ENCODE data around the gene A2M.
"Not testable (repeated sequence)": the region's sequence is repeated elsewhere in the genome, so short reads cannot be mapped to it uniquely, and the experiment has no call there.

A2M gene

DNA sequence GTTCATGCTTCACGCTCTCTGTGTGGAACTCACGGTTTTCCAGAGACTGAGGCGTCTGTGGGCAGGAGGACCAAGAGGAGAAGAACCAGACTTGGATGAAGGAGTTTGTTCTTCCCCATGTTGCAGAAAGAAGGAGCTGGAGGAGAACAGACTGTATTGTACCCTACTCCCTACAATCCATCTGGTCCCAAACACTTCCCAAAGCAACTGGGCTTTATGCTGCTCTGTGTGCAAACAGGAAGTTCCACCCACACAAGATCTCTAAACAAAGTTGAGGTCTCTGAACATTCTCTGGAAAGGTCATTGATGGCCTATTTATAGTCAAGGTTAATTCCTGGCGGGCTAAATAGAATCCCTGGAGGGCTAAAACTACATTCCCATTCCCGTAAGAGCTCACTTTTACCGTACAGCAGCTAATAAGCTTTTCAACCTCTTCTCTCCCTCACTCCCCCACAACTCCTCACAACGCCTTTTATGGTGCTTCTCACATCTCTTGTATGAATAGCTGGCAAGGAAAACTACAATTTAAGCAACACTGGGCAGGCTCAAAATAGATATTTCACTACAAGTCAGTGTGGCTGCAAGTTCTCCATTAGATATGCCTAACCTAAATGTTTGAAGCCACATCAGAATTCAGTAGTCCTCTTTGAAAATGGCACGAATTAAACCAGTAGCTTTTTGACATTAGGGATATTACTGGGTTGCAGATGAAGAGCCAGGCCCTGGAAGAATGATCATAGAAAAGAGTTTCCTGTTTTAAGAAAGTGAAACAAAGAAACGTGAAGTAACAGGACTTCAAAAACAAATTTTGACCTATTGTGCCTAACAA, at the start of gene A2M:
A2M (minus strand) TSS at position 189 of the 829 bp plus-strand sequence; CDS start at position 119, 70 bp downstream.
- no peak for DNase-seq (ENCODE audit: low read depth in 2 of 2)

DNA sequence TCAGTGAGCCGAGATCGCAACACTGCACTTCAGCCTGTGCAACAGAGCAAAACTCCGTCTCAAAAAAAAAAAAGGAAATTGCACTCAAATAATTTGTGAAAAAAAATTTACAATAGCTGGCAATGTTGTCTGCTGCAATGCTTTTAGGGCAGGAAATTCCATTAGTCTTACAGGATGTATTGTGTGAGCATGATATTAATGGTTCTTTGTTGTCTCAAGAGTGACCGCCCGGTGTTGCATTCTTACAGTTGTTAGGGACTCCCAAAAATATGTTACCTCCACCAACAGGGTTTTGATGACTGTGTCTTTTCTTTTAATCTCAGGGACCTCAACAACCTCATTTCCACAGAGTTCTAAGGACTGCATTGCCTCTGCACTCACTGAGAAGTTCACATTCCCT, 47.7 kb upstream of the A2M start:
- DNase-seq (ENCODE audit: low read depth in 2 of 2) = no peak

DNA sequence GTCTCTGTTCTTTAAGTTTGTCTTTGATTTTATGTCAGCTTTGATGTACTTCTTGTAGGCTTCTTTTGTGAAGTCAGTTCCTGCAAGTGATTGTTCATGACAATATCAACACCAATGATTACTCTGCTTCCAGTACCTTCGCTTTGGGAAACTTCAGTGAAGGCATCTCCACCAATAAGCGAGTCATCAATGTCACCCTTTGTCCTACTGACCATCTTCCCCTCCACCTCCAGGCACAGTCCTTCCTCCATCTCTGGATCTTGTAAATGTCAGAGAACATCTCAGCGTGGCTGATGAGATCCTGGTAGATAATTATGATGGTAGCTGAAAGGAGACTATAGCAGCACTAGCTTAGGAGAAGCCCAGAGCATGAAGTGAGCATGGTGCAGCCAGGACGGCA, 40.4 kb upstream of the A2M start:
- no peak for DNase-seq (ENCODE audit: low read depth in 2 of 2)

DNA sequence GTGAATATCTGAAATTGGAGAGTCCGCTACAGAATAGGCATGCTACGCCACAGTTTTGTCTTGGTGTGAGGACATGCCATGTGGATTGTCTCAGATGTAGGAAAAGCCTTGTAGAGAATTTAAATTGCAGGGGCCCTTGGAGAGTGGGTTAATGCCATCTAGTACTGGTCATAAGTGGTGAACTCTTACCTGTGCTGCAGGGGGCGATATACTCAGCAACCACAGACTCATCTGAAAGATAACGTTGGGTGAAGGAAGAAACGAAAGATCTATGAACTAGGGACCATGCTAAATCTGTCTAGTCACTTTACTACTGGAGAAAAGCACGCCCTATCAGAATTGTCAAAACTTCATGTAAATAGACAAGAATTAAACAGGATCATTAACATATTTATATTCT, 33.7 kb upstream of the A2M start:
- no peak for DNase-seq (ENCODE audit: low read depth in 2 of 2)

DNA sequence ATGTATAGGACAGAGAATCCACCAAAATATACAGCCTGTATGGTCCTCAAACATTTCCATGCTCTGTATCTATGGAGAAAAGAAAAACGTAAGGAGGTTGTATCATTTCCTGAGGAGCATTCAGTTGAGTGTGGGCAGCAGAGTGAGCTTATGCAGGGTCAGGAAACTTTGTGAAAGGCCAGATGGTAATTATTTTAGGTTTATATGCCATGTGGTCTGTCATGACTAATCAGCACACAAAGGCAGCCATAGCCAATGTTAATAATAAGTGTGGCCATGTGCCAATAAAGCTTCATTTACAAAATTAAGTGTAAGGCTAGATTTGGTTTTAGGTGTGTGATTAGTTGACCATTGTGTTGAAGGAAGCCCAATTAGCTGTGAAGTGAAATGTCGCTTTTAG, 33.2 kb upstream of the A2M start:
- DNase-seq (ENCODE audit: low read depth in 2 of 2) = no peak

DNA sequence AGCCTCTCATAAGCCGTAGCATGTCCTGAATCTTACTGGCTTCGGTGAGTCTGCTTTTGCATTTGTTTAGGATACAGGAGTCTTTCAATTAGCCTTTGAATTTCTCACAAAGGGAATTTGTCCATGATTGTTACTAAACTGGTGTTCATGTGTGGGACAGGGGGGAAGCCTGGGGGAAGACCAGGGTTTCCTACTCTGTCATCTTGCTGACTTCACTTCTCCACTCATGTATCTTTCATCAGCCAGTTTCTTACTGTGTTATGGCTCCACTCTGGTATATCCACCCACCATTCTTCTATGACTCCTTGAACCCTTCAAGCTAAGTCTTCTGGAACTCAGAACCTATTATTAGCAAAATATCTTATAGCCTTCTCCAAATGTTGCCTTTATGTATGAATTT, 31.7 kb upstream of the A2M start:
- no peak for DNase-seq (ENCODE audit: low read depth in 2 of 2)

DNA sequence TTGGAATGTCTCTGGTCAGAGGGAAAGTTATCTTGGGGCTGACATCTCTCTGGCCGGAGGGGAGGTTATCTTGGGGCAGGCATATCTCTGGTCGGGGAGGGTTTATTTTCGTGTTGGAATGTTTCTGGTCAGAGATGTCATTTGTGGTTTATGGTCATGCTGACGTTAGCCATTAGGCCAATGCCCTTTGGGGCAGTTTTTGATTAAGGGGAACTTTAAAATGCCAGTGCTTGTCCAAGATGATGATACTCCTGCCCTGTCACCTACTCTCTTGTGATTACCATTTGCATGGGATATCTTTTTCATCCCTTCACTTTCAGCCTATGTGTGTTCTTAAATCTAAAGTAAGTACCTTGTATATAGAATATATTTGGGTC, 29.0 kb upstream of the A2M start:
- no peak for DNase-seq (ENCODE audit: low read depth in 2 of 2)

DNA sequence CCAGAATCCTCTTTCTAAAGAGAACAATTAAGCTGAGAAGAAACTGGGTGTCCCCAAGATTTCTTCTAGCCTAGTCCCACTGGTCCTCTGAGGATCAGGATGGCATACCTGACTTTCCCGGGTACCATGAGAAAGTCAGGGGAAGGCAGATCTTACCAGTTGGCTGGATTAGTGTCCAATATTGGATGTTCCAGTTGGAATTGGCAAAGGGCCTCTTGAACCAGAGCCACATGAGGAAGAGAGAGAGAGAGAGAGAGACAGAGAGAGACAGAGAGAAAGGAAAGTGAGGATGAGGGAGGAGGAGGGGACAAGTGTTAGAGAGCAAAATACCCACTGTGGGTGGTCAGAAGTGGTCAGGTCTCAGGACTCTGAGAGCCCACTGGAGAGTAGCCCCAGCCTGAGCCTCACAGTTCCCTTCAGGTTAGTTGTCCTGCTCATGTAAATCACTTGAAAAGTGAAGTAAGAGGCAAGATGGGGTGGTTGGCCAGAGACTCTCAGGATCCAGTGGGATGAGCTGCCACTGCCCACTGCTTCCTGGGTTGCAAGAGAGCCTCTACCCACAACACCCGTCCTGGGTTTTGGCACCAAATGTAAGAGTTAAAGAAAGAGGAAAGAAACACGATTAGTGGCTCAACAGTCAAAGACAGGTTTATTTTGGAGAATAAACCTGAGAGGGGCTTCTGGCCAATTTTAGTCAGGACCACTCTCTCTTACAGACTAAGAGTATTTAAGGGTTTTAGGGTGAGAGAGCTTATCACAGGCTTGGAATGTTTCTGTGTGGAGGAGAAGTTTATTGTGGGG, 28.4 kb upstream of the A2M start:
- no peak for DNase-seq (ENCODE audit: low read depth in 2 of 2)

DNA sequence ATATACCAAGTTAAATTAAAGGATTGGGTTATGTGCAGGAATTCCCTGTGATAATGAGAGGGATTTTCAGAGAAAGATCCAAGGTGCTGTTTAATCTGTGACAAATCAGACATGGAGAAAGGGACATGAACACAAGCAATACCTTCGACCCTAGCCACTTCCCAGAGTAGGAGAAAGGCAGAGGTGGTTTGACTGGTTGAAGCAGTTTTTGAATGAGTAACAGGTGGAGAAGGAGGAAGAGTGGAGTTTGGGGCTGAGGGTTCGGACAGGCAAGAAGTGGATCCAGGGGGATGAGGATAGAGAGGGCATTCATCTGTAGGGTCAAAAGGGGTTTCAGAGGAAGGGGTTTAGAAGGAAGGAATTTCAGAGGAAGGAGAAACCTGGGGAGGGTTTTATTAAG, 27.4 kb upstream of the A2M start:
- no peak for DNase-seq (ENCODE audit: low read depth in 2 of 2)

DNA sequence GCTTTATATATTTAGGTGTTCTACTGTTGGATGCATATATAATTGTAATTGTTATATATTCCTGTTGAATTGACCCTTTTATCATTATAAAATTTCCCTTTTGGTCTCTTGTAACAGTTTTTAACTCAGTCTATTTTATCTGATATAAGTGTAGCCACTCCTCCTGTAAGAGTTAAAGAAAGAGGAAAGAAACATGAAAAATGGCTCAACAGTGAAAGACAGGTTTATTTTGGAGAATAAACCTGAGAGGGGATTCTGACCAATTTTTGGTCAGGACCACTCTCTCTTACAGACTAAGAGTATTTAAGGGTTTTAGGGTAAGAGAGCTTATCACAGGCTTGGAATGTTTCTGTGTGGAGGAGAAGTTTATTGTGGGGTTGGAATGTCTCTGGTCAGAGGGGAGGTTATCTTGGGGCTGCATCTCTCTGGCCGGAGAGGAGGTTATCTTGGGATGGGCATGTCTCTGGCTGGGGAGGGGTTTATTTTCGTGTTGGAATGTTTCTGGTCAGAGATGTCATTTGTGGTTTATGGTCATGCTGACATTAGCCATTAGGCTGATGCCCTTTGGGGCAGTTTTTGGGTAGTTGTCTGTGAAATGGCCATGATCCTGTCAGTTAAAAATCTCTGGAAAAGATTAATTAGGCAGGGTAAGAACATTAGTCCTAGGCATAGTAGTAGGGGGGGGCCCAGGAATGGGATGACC, 24.0 kb upstream of the A2M start:
- DNase-seq (ENCODE audit: low read depth in 2 of 2) = not testable (repeated sequence)

DNA sequence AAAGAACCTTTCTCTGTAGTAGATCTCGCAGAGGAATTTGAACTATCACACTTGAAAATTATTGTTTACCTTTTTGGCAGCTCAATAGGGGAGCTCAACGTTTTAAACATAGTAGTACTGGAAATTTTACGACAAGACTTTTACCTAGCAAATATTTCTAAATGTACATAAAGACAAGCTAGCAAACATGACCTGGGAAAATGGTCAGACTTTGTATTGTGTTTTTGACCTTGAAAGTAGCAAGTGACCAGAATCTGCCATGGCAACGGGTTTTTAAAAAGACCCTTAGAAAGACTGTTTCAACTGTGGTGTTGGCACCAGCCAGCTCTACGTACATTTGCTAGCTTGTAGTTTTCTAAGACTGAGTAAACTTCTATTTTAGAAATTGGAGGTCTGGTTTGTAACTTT, 20.2 kb upstream of the A2M start:
- DNase-seq (ENCODE audit: low read depth in 2 of 2) = no peak

DNA sequence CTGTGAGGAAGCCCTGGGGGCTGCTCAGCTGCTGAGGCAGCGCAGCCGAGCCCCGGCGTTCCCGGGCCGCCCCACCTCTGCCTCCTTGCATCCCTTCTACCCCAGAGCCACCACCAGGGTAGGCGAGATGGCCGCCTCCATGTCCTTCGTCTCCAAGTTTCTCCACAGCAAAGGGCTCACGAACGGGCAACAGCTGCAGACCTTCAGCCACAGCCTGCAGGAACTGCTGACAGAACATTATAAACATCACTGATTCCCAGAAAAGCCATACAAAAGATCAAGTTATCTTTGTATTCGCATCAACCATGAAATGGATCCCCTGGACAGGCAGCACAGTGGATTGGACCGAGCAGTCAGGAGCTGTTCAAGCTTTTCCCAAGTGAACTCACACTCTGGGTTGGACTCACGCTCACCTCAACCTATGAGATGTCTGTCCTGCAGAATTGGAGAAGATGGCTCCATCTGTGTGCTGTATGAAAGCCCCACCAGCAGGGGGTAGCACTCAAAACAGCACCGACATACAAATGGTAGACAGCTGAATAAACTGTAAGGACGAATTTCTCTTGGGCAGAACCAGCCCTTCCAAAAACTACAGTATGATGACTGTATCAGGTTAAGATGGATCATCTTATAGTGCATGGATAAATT, 19.4 kb upstream of the A2M start:
- DNase-seq (ENCODE audit: low read depth in 2 of 2) = peak in 1 of 2 experiments; percentile 11

DNA sequence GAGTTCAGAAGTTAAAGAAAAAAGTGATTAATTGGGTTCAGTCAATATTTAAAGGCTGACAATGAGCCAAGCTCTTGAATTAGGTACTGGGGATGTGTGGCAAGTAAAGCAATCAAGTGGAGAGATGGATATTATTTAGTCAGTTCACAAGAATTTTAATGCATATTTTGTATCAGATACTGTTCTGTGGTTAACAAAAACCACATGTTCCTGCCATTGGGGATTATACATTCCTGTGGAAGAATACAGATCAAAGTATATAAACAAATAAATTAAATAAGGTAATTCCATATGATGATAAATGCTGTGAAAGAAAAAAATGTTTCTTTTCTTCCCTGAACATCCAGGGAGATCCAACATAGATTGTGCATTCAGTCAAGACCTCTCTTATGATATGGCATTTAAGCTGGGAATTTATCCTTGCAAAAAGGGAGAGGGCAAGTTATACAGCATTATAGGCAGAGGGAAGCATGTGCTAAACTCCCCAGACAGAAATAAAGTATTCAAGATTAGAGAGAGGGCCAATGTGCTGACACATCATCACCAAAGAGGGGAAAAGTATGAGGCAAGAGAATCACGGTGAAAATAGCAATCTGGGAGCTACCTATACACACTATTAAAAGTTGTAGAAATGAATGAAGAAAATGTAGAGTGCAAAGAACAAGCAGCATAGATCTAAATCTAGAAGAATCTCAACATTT, 17.6 kb upstream of the A2M start:
- DNase-seq (ENCODE audit: low read depth in 2 of 2) = no peak

DNA sequence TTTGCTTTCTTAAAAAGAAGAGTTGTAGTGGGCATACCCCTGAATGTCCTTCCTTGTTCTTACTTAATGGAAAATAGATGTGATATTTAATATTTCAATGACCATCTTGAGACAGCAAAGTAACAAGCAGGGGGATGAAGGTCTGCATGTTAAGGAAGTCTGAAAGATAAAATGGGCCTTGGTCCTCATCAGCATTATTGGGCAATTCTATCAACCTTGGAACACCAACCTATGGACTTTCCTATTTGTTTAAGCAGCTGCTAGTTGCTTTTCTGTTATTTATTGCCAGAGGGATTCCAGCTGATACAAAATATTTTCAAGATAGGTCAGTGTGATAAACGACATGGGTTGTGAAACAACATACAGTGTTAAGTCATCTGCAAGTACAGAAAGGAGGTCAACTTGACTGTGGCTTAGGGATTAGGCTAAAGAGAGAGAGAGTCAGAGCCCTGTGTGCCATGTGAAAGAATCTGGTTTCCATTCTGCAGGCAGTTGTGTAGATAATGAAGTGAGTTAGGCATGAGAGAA, 16.4 kb upstream of the A2M start:
- DNase-seq (ENCODE audit: low read depth in 2 of 2) = no peak

DNA sequence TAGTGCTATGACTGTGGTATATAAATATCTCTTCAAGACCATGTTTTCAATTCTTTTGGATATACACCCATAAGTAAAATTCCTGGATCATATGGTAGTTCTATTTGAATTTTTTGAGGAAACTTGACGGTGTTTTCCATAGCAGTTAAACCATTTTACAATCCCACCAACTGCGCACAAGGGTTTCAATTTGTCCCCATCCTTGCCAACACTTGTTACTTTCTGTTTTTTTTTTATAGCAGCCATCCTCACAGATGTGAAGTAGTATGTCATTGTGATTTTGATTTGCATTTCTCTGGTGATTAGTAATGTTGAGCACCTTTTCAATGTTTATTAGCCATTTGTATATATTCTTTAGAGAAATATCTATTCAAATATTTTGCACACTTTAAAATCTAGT, 14.5 kb upstream of the A2M start:
- no peak for DNase-seq (ENCODE audit: low read depth in 2 of 2)

DNA sequence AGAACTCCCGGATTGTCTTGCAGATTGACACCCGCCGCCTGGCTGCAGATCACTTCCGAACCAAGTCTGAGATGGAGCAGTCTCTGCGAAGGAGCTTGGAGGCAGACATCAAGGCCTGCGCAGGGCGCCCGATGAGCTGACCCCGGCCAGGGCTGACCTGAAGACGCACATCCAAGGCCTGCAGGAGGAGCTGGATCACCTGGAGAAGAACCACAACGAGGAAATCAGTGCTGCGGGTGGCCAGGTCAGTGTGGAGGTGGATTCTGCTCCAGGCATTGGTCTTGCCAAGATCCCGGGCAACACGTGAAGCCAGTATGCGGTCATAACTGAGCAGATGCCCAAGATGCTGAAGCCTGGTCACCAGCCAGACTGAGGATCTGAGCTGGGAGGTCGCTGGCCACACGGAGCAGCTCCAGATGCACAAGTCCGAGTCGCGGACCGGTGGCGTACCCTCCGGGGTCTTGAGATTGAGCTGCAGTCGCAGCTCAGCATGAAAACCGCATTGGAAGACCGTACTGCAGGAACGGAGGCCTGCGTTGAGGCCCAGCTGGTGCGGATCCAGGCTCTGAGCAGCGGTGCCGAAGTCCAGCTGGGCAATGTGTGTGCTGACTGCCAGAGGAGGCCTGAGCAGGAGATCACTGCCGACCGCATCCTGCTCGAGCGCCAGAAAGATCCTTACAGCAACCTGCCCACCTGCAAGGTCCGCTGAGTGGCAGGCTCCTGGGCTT, 12.4 kb upstream of the A2M start:
- no peak for DNase-seq (ENCODE audit: low read depth in 2 of 2)

DNA sequence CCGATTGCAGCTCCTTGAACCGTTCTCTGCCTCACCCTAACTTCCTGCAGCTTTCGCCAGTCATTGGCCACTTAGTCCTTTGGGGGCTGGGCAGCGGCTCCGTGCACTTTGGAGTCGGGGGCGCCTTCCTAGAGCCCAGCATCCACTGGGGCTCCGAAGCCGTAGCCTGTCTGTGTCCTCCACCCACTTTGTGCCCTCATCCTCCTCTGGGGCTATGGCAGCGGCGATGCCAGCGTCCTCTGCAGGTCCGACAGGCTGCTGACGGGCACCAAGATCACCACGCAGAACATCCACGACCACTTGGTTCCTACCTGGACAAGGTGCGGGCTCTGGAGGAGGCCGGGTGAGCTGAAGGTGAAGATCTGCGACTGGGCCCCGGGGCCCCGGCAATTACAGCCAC, 11.8 kb upstream of the A2M start:
- DNase-seq (ENCODE audit: low read depth in 2 of 2) = no peak

DNA sequence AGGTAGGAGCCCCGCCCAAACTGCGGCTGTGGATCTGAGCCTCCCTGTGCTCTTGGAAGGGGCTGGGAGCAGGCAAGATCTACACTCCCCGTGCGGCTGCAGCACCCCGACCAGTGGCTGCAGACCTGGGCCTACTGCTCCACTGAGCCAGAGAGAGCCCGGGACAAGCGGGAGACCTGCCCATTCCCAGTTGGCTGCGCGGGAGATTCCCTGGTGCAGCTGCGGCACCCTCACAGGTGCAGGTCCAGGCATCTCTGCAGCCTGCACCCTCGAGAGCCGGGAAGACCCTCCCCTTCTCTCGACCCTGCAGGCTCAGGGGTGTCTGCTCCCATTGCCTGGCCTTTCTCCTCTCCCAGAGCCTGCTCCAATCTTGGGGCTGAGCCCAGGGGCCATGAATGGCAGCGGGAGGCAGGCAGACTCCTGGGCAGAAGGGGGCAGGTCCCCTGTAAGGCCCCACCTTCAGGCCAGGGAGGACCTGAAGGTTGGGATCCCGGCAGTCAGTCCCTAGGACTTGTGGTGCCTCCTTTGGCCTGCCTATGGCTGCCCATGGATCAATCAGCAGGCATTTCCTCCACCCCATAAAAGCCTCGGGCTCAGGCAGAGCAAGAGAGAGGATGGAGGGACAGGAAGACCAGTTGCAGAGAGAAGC, 8.8 kb upstream of the A2M start:
- DNase-seq (ENCODE audit: low read depth in 2 of 2) = no peak

DNA sequence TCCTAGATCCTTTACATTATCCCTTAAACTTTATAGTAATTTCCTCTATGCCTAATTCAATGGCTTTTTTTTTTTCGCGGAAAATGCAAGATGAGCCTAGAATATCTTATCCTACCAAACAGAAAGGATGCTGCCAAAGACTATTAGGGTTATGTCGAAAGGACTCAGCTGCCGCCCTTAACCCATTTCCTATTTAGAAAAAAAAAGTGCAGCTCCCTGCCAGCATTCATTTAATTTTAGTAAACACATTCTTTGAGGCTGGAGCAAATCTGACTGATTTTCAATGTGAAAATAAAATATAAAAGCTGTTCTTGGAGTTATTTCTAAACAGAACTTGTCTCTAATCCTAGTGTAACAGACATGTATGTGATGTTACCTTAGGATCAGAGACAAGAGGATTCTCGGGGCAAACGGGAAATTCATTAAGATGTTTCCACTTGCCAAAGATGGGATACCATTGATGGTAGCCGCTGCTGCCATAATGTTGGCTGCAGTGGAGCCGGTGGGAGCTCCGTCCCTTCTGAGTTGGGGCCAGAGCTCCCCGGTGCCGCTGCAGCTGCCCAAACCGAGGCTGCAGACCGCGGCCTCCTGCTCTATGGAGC, 8.2 kb upstream of the A2M start:
- no peak for DNase-seq (ENCODE audit: low read depth in 2 of 2)

Data from stimulated activated CD4-positive, alpha-beta T cell treated with anti-CD3 and anti-CD28 coated beads, Interleukin-12 subunit alpha, Interleukin-12 subunit beta, amount 100 ng/mL, for 24 hours (primary cell).